HCT116 (cell line): ENCODE measurements around the gene PDE6A.

Experiments
- EZH2 ChIP-seq: fragments of 200-600 bp; sonication (generic); IDR thresholded peaks from 2 replicates; pipeline ENCODE4 v1.6.1; 2017; ENCODE audit warnings: antibody characterized with exemption, mixed run types
- POLR2A ChIP-seq: IDR thresholded peaks from 2 replicates; pipeline ENCODE4 v1.7.0; 2011; ENCODE audit warnings: borderline replicate concordance; ENCODE audit not compliant: insufficient read depth, insufficient read length; ENCODE audit errors: extremely low read depth
- ZBTB33 ChIP-seq: IDR thresholded peaks from 2 replicates; pipeline ENCODE4 v1.6.1; 2011; ENCODE audit warnings: mild to moderate bottlenecking, low read length, moderate library complexity; ENCODE audit not compliant: insufficient replicate concordance; ENCODE audit errors: extremely low read depth

- TF ChIP-seq POLR2A (no peak), ZBTB33 (no peak), EZH2 (no peak)
These were observed 70.7 kb downstream of the PDE6A start for GRCh38 chr5:149873896-149874295.
